Tibial artery (tissue), 4 donors: Measurements from ENCODE around the gene DNM3.
"Not testable (repeated sequence)": the region's sequence is repeated elsewhere in the genome, so short reads cannot be mapped to it uniquely, and the experiment has no call there.

ENCODE experiments used
- DNase-seq, 2 donors: peaks; one replicate each; pipeline ENCODE4 v3.0.0-alpha.2; 2019
- H3K27ac ChIP-seq, 2 donors: fragments of 200-600 bp; sonication (generic) in 1 of 2; 1 replicate in 1 of 2; 2 replicates in 1 of 2; pipeline ENCODE4 v1.5.1; 2018 to 2019; ENCODE audit warnings: mild to moderate bottlenecking in 1 of 2
- H3K27me3 ChIP-seq, 2 donors: fragments of 200-600 bp; sonication (generic) in 1 of 2; one replicate each; pipeline versions ENCODE4 v1.5.1 to v1.6.0; 2016 to 2019
- H3K36me3 ChIP-seq, 3 donors: fragments of 200-600 bp; sonication (generic) in 2 of 3; one replicate each; pipeline ENCODE4 v1.5.1; 2016 to 2019; ENCODE audit warnings: mild to moderate bottlenecking in 2 of 3
- H3K4me1 ChIP-seq, 4 donors: fragments of 200-600 bp; sonication (generic) in 2 of 4; 1 replicate in 3 of 4; 2 replicates in 1 of 4; pipeline ENCODE4 v1.5.1; 2016 to 2019
- H3K4me3 ChIP-seq, 2 donors: fragments of 200-600 bp; sonication (generic) in 1 of 2; 1 replicate in 1 of 2; 2 replicates in 1 of 2; pipeline ENCODE4 v1.5.1; 2018 to 2019; ENCODE audit warnings: mild to moderate bottlenecking in 2 of 2
- H3K9me3 ChIP-seq, 3 donors: fragments of 200-600 bp; sonication (generic) in 1 of 3; one replicate each; pipeline ENCODE4 v1.5.1; 2016 to 2019
- intact Hi-C: fragments of 100-400 bp; cut with DNase I; formaldehyde crosslinking; loops from one replicate; pipeline ENCODE4 v1.15.0; 2023; ENCODE audit warnings: low total_unique reads
- TF ChIP-seq, protein P1 (sequence below), 2 experiments: fragments of 200-600 bp in 1 of 2; fragments of 450-650 bp in 1 of 2; IDR thresholded peaks; one replicate each; pipeline ENCODE4 v1.5.1; 2017 to 2019; ENCODE audit warnings: antibody characterized with exemption in 2 of 2, mild to moderate bottlenecking in 1 of 2, moderate library complexity in 1 of 2

DNM3 gene

GRCh38 chr1:172043900-172044299 is 202.6 kb downstream of the DNM3 start:
- no peak for DNase-seq
- TF ChIP-seq, protein P1, sequence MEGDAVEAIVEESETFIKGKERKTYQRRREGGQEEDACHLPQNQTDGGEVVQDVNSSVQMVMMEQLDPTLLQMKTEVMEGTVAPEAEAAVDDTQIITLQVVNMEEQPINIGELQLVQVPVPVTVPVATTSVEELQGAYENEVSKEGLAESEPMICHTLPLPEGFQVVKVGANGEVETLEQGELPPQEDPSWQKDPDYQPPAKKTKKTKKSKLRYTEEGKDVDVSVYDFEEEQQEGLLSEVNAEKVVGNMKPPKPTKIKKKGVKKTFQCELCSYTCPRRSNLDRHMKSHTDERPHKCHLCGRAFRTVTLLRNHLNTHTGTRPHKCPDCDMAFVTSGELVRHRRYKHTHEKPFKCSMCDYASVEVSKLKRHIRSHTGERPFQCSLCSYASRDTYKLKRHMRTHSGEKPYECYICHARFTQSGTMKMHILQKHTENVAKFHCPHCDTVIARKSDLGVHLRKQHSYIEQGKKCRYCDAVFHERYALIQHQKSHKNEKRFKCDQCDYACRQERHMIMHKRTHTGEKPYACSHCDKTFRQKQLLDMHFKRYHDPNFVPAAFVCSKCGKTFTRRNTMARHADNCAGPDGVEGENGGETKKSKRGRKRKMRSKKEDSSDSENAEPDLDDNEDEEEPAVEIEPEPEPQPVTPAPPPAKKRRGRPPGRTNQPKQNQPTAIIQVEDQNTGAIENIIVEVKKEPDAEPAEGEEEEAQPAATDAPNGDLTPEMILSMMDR (IDR thresholded peaks at IDR 0.05) = no peak
- intact Hi-C loops = no loop called here

GRCh38 chr1:172051898-172052297 is 210.6 kb downstream of the DNM3 start:
- TF ChIP-seq, protein P1 (IDR thresholded peaks at IDR 0.05) = no peak
- intact Hi-C loops = no loop called here
- no peak overlapping the region for H3K4me3 ChIP-seq
- no peak overlapping the region for H3K27ac ChIP-seq
- no peaks in the 10 kb centered on the region for H3K36me3 ChIP-seq
- H3K4me1 ChIP-seq = no peaks in the 10 kb centered on the region
- no peaks in the 10 kb centered on the region for H3K9me3 ChIP-seq
- no peaks in the 10 kb centered on the region for H3K27me3 ChIP-seq
- no peak for DNase-seq

More at GRCh38 chr1:172043900-172044299, 202.6 kb downstream of the DNM3 start:
- Histone ChIP-seq H3K27me3 (no peaks in the 10 kb centered on the region), H3K4me1 (no peaks in the 10 kb centered on the region), H3K36me3 (peaks cover 0 to 5% (median 0%) of the 10 kb centered on the region in 3 donors), H3K27ac (no peak overlapping the region), H3K4me3 (no peak overlapping the region), H3K9me3 (no peaks in the 10 kb centered on the region)

GRCh38 chr1:172054172-172054571 is 212.9 kb downstream of the DNM3 start:
- Histone ChIP-seq H3K36me3 (no peaks in the 10 kb centered on the region), H3K27me3 (no peaks in the 10 kb centered on the region), H3K4me3 (no peak overlapping the region), H3K9me3 (no peaks in the 10 kb centered on the region), H3K4me1 (no peaks in the 10 kb centered on the region), H3K27ac (no peak overlapping the region)
- DNase-seq = no peak
- intact Hi-C loops = no loop called here
- TF ChIP-seq, protein P1 (IDR thresholded peaks at IDR 0.05) = no peak

DNA sequence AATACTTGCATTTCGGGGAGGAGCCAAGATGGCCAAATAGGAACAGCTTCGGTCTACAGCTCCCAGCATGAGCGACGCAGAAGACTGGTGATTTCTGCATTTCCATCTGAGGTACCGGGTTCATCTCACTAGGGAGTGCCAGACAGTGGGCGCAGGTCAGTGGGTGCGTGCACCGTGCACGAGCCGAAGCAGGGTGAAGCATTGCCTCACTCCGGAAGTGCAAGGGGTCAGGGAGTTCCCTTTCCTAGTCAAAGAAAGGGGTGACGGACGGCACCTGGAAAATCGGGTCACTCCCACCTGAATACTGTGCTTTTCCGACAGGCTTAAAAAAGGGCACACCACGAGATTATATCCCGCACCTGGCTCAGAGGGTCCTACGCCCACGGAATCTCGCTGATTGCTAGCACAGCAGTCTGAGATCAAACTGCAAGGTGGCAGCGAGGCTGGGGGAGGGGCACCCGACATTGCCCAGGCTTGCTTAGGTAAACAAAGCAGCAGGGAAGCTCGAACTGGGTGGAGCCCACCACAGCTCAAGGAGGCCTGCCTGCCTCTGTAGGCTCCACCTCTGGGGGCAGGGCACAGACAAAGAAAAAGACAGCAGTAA is 214.6 kb downstream of the DNM3 start:
- H3K4me1 ChIP-seq, H3K9me3 ChIP-seq, intact Hi-C loops, H3K36me3 ChIP-seq, H3K27ac ChIP-seq, H3K27me3 ChIP-seq, H3K4me3 ChIP-seq, DNase-seq: not testable (repeated sequence)

DNA sequence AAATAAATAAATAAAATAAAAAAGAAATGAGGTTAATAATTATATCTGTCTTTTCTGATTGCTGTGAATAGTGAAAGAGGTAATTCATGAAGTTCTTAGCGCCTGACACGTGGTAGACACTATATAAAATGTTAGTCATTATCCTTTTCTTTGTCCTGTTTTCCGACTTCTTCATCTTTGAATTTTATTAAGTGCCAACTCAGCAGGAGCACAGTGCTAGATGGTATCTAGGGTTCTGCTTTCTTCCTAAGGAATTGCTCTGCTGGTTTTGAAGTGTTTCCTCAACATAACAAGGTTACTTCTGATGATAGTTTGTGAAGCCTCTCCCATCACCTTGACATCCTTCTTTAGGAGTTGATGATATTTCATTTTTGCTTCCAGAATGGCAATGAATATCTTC is 227.0 kb downstream of the DNM3 start:
- Histone ChIP-seq H3K4me3 (no peak overlapping the region), H3K9me3 (no peaks in the 10 kb centered on the region), H3K36me3 (no peaks in the 10 kb centered on the region), H3K27ac (no peak overlapping the region), H3K27me3 (no peaks in the 10 kb centered on the region), H3K4me1 (peaks cover 0 to 10% (median 2%) of the 10 kb centered on the region in 4 donors)
- intact Hi-C loops = no loop called here
- TF ChIP-seq, protein P1 (IDR thresholded peaks at IDR 0.05) = no peak
- no peak for DNase-seq

DNA sequence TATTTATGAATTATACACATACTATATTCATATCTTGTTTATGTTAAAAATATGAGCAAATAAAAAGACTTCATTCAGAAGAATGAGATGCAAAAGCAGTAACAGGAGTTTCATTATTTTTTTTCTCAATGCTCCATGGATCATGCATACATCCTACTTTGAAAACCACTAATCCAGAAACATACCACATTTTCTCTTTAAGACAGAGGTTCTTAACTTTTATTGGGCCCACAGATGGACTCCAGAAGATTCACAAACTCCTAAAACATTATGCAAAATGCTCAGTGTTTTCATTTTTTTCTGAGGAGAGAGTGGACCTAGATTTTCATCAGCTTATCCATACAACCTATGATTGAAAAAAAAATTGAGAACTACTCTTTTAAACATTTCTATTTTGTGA is 227.8 kb downstream of the DNM3 start:
- Histone ChIP-seq H3K9me3 (no peaks in the 10 kb centered on the region), H3K4me1 (peaks cover 0 to 10% (median 2%) of the 10 kb centered on the region in 4 donors), H3K27ac (no peak overlapping the region), H3K27me3 (no peaks in the 10 kb centered on the region), H3K4me3 (no peak overlapping the region), H3K36me3 (no peaks in the 10 kb centered on the region)
- intact Hi-C loops = no loop called here
- no peak for DNase-seq
- TF ChIP-seq, protein P1 (IDR thresholded peaks at IDR 0.05) = no peak
